NCI-H748 treated with DMSO at 0.1 percent for 48 hours (cell line): ENCODE measurements around the gene ADAMTSL5.
"Not testable (repeated sequence)": the region's sequence is repeated elsewhere in the genome, so short reads cannot be mapped to it uniquely, and the experiment has no call there.

Experiments used
- DNase-seq: peaks from one replicate; lab custom pipeline; 2025; lab: John Stamatoyannopoulos, UW

ADAMTSL5 gene

DNA sequence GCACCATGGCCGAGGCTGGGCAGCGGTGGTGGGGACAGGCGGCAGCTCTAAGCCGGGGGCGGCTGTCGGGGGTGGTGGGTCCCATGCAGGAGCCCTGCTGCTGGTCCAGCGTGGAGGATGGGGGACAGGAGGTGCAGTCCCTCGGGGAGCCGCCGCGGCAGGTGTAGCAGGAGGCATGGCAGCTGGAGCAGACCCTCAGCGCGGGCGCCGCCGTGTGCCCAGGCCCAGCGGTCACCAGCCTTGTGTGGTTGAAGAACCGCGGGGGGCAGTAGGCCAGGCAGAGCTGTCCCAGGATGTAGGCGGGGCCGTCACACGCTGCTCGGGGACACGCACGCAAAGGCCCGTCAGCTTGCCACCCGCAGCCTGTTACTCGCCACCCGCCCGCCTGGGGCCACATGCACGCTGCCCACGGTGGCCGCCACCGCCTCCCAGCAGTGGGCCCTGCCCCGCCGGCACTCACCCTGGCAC, 30.9 kb downstream of the ADAMTSL5 start:
- DNase-seq: no peak

DNA sequence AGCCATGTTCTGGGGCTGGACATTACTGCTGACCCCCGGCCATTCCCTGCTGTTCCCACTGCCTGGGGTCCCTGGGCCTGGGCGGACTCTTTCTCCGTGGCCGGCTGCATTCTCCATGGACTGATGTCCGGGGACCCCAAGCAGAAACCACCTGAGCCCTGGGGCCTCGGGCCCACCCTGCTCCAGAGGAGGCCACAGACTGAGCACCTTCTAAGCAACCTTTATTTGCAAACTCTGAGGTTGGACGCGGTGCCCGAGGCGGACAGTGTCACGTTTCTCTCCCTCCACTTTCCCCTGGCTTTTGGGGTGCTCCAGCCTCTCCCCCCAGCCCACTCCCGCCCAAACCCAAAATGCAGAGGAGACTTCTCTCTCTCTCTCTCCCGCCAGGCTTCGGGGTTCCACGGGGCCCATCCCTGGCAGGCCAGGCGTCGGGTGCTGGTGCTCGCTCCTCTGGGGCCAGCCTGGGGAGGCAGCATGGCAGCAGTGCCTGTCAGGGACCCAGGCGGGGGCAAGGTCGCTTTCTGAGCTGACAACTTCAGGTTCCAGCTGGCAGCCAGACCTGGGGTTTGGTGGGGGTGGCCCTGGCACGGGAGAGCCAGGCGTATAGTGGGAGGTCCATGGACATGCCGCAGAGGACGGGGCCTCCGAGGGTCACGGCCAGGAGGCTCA, 31.5 kb downstream of the ADAMTSL5 start:
- no peak for DNase-seq

- peak; percentile 67 for DNase-seq
Measured at GRCh38 chr19:1478934-1479707, 33.7 kb downstream of the ADAMTSL5 start, which contains the start of gene C19orf25. C19orf25 (minus strand) TSS chr19:1479215; CDS start chr19:1478903, 312 bp downstream.

- not testable (repeated sequence) for DNase-seq
Measured at GRCh38 chr19:1477056-1477455, 35.8 kb downstream of the ADAMTSL5 start.

- no peak for DNase-seq
Measured at GRCh38 chr19:1475751-1476437, 36.9 kb downstream of the ADAMTSL5 start.

GRCh38 chr19:1474765-1475351, 38.0 kb downstream of the ADAMTSL5 start:
- DNase-seq: no peak

DNA sequence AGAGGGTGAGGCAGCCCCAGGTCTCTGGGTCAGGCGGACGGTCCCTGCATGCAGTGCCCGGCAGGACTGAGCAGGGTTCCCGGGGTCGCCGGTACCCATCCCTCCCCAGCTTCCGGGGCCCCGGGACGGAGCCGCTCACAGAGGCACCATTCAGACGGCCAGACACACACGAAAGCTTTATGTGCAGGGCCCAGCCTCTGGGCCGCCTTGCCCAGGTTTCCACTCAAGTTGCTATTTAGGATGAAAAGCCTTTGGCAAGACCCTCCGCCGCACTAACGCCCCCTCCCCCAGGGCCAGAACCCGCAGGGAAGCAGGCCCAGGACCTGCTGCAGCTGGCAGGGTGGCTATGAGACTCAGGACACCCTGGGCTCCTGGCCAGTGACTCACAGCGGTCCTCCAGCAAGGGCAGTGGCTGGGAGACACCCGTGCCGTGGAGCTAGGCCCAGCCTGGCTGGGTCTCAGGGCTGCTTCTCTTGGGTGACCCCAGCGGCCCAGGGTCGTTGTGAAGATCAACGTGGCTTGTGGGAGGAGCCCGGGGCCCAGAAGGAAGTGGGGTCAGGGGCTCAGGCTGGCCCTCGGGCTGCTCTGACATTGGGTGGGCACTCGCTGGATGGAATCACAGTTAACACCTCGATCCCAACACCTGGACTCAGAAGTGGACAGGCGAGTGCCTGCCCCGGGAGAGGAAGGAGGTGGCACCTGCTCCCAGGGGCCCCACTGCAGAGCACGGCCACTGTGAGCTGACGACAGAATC, 38.6 kb downstream of the ADAMTSL5 start:
- DNase-seq: no peak

DNA sequence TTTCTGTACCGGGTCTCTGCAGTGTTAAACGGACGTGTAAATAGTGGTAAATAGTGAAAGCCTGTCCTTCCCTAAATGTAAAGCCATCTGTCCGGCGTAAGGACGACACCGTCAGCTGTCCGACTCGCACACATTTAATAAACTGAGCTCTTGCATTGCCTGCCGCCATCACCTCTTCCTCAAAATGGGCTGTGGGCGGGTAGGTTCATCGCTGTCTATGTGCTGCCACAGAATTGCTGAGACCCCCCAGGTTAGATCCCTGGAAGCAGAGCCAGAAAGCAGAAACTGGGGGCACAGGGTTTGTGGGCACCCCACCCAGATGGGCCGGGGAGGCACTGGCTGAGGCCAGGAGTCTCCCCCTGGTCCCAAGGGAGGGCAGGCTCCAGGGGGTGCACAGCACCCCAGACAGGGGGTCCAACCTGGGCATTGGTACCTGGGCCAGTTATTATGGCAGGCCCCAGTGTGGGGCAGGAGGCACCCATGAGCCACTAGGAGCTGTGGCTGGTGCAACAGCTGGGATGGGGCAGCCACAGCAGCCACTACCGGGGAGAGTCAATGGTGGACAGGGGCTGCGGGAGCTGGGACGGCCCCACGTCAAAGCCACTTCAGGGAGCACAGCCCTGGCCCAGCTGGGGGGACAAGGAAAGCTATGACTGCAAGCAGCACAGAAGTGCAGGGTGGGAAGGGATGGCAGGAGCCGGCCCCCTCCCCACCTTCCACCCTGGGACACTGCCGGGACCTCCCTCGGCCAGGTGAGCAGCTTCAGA, 39.6 kb downstream of the ADAMTSL5 start:
- DNase-seq: no peak

- no peak for DNase-seq
Measured at GRCh38 chr19:1472231-1473084, 40.4 kb downstream of the ADAMTSL5 start.

GRCh38 chr19:1471515-1472160, 41.2 kb downstream of the ADAMTSL5 start:
- no peak for DNase-seq

DNA sequence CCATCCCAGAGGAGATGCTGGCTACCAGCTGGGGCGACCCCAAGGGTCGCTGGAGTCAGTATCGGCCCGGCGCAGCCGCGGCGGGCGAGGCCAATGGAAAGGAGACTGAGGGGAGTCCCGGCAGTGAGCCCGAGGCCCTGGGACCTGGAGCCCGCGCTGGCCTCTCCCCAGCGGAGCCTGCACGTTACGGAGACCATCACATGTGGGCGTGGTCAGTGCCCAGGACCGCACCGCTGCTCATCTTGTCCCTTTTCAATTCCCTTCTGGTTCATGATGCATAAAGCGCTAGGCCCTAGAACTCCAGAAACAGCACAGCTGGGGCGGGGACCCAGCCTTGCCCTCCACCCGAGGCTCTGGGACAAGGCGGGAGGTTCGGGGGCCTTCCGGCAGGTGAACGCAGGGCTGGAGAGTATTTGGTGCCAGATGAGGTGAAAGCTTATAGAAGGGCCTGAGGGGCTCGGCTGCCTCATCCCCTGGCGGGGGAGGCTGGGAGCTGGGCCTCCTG, 41.8 kb downstream of the ADAMTSL5 start:
- peak; percentile 32 for DNase-seq

- DNase-seq: peak; percentile 45
Measured at GRCh38 chr19:1470305-1471009, 42.4 kb downstream of the ADAMTSL5 start.

DNA sequence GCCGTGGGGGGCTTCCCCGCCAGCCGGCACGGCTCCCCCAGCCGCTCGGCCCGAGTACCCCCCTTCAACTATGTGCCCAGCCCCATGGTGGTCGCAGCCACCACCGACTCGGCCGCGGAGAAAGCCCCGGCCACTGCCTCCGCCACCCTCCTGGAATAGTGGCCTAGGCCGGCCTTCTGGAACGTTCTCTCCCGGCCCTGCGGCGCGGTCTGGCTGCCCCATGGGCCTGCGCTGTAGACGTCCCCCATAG, 42.8 kb downstream of the ADAMTSL5 start:
- no peak for DNase-seq

GRCh38 chr19:1469255-1470054, 43.4 kb downstream of the ADAMTSL5 start:
- no peak for DNase-seq

- DNase-seq: no peak
Measured at GRCh38 chr19:1468821-1469254, 44.0 kb downstream of the ADAMTSL5 start.

- DNase-seq: no peak
Measured at GRCh38 chr19:1468274-1468820, 44.5 kb downstream of the ADAMTSL5 start.

- DNase-seq: no peak
Measured at GRCh38 chr19:1467490-1468273, 45.1 kb downstream of the ADAMTSL5 start.
